ENCODE data around the gene DUSP23. TPM values are rescaled to one million over a fixed set of nuclear protein-coding genes. Genes with fewer than 3 reads are reported as not detected.

DUSP23 gene
- total and polyA plus RNA-seq, 10 of the 15 experiments (the other 5 are each of a cell fraction or from before 2014, with no cell fraction given) = 1.1 to 6.9 (median 4.1) TPM; not detected in 1

DNA sequence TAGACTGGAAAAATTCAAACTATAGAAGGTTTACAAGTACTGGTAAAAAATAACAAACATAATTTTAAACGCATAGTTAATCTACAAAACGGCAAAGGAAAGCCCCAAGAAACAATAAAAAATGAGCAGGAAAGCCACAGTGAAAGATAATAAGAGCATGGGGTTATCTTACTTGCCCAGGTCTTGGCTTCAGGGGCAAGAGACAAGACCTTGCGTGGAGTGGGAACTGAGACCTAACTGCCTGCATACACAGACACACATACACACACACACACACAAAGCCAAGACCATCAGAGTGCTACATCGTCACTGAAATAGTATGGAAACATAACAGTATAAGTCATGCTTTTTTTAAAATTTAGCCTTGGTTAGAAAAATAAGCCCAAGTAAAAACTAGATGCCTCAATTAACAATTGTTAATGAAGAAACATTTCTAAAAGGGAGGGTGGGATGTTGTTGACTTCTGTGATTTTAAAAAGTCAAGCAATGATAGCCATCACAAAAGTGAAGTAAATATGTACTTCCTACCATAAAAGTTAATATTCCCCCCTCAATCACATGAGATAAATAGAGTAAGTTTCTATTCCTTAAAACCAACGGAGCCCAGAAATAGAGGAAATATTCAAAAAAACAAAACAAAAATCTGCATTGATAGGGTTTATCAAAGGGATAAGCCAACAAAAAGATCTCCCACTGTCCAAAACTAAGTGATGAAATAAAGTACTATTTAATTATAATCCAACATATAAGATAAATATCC is 36.9 kb upstream of the DUSP23 start (continued):
- TF ChIP-seq, protein P1, sequence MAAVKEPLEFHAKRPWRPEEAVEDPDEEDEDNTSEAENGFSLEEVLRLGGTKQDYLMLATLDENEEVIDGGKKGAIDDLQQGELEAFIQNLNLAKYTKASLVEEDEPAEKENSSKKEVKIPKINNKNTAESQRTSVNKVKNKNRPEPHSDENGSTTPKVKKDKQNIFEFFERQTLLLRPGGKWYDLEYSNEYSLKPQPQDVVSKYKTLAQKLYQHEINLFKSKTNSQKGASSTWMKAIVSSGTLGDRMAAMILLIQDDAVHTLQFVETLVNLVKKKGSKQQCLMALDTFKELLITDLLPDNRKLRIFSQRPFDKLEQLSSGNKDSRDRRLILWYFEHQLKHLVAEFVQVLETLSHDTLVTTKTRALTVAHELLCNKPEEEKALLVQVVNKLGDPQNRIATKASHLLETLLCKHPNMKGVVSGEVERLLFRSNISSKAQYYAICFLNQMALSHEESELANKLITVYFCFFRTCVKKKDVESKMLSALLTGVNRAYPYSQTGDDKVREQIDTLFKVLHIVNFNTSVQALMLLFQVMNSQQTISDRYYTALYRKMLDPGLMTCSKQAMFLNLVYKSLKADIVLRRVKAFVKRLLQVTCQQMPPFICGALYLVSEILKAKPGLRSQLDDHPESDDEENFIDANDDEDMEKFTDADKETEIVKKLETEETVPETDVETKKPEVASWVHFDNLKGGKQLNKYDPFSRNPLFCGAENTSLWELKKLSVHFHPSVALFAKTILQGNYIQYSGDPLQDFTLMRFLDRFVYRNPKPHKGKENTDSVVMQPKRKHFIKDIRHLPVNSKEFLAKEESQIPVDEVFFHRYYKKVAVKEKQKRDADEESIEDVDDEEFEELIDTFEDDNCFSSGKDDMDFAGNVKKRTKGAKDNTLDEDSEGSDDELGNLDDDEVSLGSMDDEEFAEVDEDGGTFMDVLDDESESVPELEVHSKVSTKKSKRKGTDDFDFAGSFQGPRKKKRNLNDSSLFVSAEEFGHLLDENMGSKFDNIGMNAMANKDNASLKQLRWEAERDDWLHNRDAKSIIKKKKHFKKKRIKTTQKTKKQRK (IDR thresholded peaks at IDR 0.05; ENCODE audit: low read depth, low read length) = no peak
- TF ChIP-seq YY1 (IDR thresholded peaks at IDR 0.05; ENCODE audit: low read depth, low read length) (no peak), CHD2 (IDR thresholded peaks at IDR 0.05; ENCODE audit: borderline replicate concordance, low read depth, low read length) (no peak), RUNX3 (IDR thresholded peaks at IDR 0.05; ENCODE audit: low read length) (no peak), SUPT20H (IDR thresholded peaks at IDR 0.05; ENCODE audit: borderline replicate concordance, control insufficient read depth, low read depth, low read length) (no peak), POLR2AphosphoS2 (IDR thresholded peaks at IDR 0.05; ENCODE audit: low read depth, low read length) (no peak)
- TF ChIP-seq, protein P2, sequence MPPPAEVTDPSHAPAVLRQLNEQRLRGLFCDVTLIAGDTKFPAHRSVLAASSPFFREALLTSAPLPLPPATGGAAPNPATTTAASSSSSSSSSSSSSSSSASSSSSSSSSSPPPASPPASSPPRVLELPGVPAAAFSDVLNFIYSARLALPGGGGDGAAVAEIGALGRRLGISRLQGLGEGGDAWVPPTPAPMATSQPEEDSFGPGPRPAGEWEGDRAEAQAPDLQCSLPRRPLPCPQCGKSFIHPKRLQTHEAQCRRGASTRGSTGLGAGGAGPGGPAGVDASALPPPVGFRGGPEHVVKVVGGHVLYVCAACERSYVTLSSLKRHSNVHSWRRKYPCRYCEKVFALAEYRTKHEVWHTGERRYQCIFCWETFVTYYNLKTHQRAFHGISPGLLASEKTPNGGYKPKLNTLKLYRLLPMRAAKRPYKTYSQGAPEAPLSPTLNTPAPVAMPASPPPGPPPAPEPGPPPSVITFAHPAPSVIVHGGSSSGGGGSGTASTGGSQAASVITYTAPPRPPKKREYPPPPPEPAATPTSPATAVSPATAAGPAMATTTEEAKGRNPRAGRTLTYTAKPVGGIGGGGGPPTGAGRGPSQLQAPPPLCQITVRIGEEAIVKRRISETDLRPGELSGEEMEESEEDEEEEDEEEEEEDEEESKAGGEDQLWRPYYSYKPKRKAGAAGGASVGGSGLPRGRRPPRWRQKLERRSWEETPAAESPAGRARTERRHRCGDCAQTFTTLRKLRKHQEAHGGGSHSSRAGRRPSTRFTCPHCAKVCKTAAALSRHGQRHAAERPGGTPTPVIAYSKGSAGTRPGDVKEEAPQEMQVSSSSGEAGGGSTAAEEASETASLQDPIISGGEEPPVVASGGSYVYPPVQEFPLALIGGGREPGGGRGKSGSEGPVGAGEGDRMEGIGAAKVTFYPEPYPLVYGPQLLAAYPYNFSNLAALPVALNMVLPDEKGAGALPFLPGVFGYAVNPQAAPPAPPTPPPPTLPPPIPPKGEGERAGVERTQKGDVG (CRISPR knock-in tag; IDR thresholded peaks at IDR 0.05) = no peak
- TF ChIP-seq, protein P3, sequence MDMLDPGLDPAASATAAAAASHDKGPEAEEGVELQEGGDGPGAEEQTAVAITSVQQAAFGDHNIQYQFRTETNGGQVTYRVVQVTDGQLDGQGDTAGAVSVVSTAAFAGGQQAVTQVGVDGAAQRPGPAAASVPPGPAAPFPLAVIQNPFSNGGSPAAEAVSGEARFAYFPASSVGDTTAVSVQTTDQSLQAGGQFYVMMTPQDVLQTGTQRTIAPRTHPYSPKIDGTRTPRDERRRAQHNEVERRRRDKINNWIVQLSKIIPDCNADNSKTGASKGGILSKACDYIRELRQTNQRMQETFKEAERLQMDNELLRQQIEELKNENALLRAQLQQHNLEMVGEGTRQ (IDR thresholded peaks at IDR 0.05; ENCODE audit: borderline replicate concordance, low read depth, low read length) = no peak

Measured in GM12878 (cell line).